HG03196 (cell line): ENCODE results near the gene MICALL2.

Source experiments
- ATAC-seq: cut with Tn5 transposase; IDR thresholded peaks from one replicate; pipeline ENCODE4 v1.9.1; 2021; ENCODE audit not compliant: unreplicated experiment

The MICALL2 gene

GRCh38 chr7:1493571-1493970 lies 34.3 kb upstream of the MICALL2 start:
- ATAC-seq: no peak

GRCh38 chr7:1493129-1493528 lies 33.9 kb upstream of the MICALL2 start:
- ATAC-seq: no peak

DNA sequence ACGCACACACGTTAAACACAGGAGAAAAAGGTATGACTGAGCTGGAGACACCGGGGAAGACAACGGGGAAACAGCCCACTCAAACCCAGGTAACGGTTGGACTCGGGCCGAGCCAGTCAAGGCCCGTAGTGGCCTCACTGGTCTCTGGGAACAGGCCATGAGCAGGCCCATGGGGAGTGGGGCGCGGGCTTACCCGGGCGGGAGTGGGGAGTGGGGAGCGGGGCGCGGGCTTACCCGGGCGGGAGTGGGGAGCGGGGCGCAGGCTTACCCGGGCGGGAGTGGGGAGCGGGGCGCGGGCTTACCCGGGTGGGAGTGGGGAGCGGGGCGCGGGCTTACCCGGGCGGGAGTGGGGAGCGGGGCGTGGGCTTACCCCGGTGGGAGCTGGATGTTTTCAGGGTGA lies 33.4 kb upstream of the MICALL2 start:
- no peak for ATAC-seq

- no peak for ATAC-seq
Measured at GRCh38 chr7:1492221-1492620, 33.0 kb upstream of the MICALL2 start.

- no peak for ATAC-seq
Measured at GRCh38 chr7:1490837-1491236, 31.6 kb upstream of the MICALL2 start.

DNA sequence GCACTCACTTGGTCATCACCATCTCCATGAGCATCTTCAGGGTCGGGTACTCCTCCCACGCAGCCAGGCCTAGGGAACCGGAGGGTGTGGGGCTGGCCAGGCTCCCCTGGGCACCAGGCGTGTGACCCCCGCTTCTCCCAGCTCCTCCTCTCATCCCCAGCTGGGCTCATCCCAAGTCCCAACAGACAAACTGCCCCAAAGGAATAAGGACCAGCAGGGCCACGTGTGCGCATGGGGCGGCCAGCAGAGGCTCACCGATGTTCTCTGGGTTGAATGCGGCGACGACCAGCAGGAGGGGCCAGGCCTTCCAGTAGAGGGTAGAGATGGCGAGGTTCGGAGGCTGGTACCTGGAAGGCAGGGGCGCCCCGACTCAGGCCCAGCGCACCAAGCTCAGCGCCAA lies 30.1 kb upstream of the MICALL2 start:
- ATAC-seq: no peak

DNA sequence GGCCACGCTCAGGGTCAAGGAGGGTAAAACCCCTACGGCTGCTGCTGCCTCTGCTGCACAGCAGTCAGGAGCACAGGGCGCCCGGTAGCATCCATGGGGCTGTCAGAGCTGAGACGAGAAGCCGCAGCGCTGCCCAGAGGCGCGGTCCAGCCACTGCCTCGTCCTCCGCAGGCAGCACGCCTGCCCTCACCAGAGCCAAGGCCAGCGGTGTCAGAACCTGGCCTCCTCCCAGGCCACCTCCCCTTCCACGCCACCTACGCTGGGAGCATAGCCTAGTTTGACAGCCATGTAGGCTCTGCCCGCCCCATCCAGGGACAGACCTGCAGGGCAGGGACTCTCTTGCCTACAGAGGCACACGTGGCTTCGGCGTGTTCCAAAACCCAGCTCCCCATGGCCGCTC lies 28.7 kb upstream of the MICALL2 start:
- ATAC-seq: no peak

DNA sequence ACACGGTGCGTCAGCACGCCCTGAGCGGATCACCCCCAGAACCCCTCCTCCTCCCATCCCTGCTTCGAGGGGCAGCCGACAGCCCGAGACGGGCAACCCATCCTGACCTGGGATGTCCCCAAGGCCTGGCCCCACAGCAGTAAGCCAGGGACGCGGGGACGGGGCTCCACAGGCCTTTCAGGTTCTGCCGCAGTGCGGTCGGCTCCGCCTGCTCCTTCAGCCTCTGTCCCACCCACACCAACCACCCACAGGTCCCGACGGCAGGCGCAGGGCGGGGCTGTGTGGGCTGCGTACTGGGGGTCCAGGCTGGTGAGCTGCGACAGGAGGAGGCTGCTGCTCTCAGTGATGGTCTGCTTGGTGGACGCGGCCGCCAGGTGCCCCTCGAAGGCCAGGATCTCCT lies 28.2 kb upstream of the MICALL2 start:
- ATAC-seq: no peak

- ATAC-seq: no peak
Measured at GRCh38 chr7:1486571-1486970, 27.3 kb upstream of the MICALL2 start.

DNA sequence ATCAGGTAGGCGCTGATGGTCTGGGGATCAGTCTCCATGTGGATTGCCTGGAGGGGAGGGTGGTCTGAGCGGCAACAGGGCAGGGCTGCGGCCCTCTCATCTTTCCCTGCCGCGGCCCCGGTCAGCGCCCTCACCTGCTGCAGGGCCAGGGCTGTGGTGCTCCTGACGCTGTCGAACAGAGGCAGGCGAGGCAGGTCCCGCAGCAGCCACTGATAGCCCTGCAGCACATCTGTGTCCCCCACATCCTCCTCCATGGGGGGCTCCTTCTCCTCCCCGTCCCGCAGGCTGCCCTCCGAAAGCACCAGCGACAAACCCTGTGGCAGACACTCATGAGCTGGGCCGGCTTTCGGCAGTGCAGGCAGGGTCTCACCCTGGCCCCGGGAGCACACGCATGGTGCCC lies 25.9 kb upstream of the MICALL2 start:
- ATAC-seq: no peak

DNA sequence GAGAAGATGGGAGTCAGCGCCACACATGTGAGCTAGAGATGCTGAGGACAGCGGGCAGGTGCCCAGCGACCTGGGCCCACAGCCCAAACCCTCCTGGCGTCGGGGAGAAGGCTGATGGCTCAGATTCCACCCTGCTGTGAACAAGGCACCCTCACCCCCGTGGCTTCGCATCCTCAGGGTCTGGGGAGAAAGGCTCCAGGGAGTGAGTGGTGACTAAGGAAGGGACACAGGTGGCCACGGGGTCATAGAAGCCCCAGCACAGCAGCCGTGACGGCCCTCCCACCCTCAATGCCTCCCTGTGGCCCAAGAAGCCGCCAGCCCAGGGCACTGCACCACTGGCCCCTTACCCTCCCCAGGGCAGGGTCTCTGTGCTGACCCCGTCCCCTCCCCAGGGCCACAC lies 25.3 kb upstream of the MICALL2 start:
- no peak for ATAC-seq

- no peak for ATAC-seq
Measured at GRCh38 chr7:1483536-1484505, 24.6 kb upstream of the MICALL2 start.

DNA sequence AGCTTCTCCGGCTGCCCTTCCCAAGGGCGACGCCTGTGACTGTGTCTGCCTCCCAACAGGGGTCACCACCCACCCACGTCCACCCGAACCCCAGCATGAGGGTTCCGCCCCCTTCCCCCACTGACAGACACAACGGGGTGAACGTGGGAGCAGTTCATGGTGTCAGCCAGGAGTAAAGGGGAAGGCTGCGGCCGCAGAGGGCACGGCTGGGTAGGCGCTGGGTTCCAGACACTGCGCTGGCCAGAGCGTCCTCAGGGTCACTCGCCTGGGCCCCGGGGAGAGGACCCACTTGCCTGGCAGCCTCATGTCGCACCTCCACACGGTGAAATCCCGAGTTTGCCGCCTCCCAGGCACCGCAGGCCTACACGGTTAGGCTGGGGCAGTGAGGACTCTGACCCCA lies 23.8 kb upstream of the MICALL2 start:
- ATAC-seq: no peak

DNA sequence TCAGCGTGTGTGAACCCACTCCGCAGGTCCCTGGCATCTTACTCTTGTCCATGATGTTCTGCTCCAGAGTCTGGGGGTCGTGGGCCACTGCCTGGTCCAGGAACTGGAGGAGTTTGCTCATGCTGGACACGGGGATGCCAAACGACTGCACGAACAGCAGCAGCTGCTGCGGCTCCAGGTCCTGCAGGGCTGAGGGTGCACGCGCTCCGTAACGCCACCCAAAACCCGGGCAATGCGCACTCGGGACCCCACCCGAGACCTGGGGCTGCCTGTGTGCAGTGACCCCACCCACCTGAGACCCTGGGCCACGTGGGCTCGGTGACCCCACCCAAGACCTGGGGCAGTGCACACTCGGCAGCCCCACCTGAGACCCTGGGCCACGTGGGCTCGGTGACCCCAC lies 22.0 kb upstream of the MICALL2 start:
- no peak for ATAC-seq

GRCh38 chr7:1480670-1481069 lies 21.4 kb upstream of the MICALL2 start:
- no peak for ATAC-seq

- no peak for ATAC-seq
Measured at GRCh38 chr7:1479287-1479686, 20.0 kb upstream of the MICALL2 start.

GRCh38 chr7:1478480-1478879 lies 19.2 kb upstream of the MICALL2 start:
- ATAC-seq: no peak

GRCh38 chr7:1476859-1477258 lies 17.6 kb upstream of the MICALL2 start:
- ATAC-seq: no peak

GRCh38 chr7:1475991-1476390 lies 16.7 kb upstream of the MICALL2 start:
- no peak for ATAC-seq

DNA sequence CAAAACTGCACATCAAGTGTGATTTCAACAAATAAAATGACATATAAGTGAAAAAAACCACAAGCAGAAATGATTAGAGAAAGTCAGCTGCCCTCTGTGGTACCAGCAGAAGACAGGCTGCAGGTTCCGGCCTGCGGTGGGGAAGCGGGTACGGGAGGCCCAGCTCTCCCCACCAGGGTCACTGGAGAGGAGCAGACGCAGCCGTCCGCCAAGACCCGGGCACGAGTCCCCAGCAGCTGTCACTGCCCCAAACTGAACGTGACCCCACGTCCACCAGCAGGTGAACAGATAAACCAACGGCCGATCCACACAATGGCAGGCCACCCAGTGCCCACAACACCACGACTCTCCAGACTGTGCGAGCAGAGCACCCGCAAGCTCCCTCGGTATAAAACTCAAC lies 16.1 kb upstream of the MICALL2 start:
- ATAC-seq: no peak

- no peak for ATAC-seq
Measured at GRCh38 chr7:1474736-1475135, 15.5 kb upstream of the MICALL2 start.

GRCh38 chr7:1473864-1474512 lies 14.7 kb upstream of the MICALL2 start:
- ATAC-seq: no peak
